Tibial nerve (tissue), 4 donors: ENCODE measurements around the gene KSR1.
"Not testable (repeated sequence)": the region's sequence is repeated elsewhere in the genome, so short reads cannot be mapped to it uniquely, and the experiment has no call there.

Experiments used
- CTCF ChIP-seq, 5 experiments: fragments of 200-600 bp in 3 of 5; fragments of 450-650 bp in 2 of 5; sonication (generic) in 3 of 5; IDR thresholded peaks; one replicate each; pipeline ENCODE4 v1.5.1; 2016 to 2019; ENCODE audit warnings: antibody characterized with exemption in 5 of 5, mild to moderate bottlenecking in 3 of 5, moderate library complexity in 2 of 5
- EP300 ChIP-seq, 2 donors: sonication (generic); formaldehyde crosslinking; IDR thresholded peaks; one replicate each; pipeline ENCODE4 v1.6.1; 2017; ENCODE audit warnings: antibody characterized with exemption in 2 of 2, mild to moderate bottlenecking in 1 of 2

GRCh38 chr17:27656620-27657019, 200.4 kb downstream of the KSR1 start:
- TF ChIP-seq CTCF, EP300 (IDR thresholded peaks at IDR 0.05): not testable (repeated sequence)
